Measurements from ENCODE around the gene POLDIP3.
"Not testable (repeated sequence)": the region's sequence is repeated elsewhere in the genome, so short reads cannot be mapped to it uniquely, and the experiment has no call there.

POLDIP3 gene

GRCh38 chr22:42617155-42617983 is 2.7 kb upstream of the POLDIP3 start:
- DNase-seq, result no peak

DNA sequence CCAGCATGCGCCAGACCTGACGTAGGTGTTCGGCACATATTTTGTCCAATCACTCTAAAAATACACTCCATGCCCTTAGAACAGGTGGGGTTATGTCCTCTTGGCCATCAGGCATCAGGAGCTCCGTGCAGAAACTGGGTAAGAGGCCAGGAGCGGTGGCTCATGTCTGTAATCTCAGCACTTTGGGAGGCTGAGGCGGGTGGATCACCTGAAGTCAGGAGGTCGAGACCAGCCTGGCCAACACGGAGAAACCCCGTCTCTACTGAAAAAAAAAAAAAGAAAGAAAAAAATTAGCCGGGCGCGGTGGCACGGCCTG is 1.1 kb upstream of the POLDIP3 start:
- DNase-seq, result peak in 1 of 14 donors; percentile 57

DNA sequence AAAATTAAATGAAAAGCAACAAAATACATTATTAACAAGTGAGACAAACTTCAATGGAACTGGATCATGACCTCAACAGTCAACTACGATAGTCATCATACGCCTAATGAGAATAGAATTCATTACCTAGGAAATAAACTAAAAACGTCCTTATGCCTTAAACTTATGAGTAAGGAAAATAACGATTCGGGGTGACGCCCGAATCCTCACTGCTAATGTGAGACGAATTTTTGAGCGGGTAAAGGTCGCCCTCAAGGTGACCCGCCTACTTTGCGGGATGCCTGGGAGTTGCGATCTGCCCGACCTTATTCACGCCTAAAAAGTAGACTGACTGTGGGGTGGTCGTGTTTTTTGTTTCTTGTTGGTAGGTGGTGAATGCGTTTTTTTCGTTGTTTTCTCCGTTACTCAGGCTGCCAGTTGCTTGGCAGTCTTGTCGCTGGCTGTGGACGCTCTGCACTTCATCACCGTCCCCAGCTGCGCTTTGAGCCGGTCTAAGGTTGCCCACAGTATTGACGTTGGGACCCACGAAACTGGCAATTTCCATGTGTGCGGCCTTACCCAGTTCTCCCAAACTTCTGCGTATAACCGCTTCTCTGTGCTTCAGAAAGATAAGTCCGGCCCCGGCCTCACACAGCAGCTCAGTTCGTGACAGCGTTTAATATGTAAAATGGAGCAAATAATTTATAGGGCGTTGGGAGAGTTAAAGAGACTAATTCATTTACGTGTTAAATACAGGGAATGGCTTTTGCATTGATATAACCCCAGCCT is 593 bp upstream of the POLDIP3 start:
- DNase-seq, result peak in 13 of 14 donors; percentile 24 to 95 (median 67)

DNA sequence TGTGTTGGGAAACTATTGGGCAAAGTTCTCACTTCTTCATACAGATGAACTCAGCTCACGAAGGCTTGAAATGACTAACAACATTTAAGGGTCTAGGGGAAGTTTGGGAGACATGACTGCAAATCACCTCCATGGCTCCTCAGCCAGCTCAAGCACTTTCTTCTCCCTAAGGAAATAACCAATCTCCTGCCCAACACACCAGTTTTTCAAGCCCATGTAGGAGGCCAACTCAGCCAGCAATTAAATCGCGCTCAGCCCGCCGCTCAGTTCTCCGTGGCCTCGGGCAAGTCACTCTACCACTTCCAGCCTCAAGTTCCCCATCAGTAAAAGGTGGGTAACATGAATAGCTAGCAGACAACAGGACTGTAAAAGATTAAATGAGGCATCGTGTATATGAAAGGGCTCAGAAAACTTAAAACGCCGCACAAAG is 796 bp downstream of the POLDIP3 start:
- peak in 2 of 14 donors; percentile 12 to 61 for DNase-seq

DNA sequence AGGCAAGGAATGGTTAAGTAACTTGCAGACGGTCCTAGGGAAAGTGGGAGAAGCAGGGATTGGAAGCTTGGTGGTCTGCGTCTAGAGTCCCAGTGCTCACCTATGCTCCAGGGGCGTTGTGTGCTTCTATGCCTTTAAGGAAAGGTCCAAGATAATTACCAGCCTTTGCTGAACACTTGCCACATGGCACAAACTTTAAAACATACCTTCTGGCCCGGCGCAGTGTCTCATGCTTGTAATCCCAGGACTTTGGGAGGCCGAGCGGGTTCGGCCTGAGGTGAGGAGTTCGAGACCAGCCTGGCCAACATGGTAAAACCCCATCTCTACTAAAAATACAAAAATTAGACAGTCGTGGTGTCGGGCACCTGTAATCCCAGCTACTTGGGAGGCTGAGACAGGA is 2.3 kb downstream of the POLDIP3 start:
- DNase-seq, result no peak

GRCh38 chr22:42611051-42611450 is 3.6 kb downstream of the POLDIP3 start:
- no peak for DNase-seq

- DNase-seq, result no peak
Measured at GRCh38 chr22:42610186-42610585, 4.5 kb downstream of the POLDIP3 start.

GRCh38 chr22:42608823-42609361 is 5.8 kb downstream of the POLDIP3 start:
- DNase-seq, result peak in 10 of 14 donors; percentile 7 to 75 (median 50)

- DNase-seq, result peak in 5 of 14 donors; percentile 49 to 65 (median 54)
Measured at GRCh38 chr22:42608136-42608822, 6.4 kb downstream of the POLDIP3 start.

DNA sequence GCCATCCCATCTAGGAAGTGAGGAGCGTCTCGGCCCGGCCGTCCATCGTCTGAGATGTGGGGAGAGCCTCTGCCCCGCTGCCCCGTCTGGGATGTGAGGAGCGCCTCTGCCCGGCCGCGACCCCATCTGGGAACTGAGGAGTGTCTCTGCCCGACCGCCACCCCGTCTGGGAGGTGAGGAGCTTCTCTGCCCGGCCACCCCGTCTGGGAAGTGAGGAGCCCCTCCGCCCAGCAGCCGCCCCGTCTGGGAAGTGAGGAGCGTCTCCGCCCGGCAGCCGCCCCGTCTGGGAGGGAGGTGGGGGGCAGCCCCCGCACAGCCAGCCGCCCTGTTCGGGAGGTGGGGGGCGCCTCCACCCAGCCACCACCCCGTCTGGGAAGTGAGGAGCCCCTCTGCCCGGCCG is 7.0 kb downstream of the POLDIP3 start:
- DNase-seq, result not testable (repeated sequence)

GRCh38 chr22:42604403-42604802 is 10.3 kb downstream of the POLDIP3 start:
- no peak for DNase-seq

DNA sequence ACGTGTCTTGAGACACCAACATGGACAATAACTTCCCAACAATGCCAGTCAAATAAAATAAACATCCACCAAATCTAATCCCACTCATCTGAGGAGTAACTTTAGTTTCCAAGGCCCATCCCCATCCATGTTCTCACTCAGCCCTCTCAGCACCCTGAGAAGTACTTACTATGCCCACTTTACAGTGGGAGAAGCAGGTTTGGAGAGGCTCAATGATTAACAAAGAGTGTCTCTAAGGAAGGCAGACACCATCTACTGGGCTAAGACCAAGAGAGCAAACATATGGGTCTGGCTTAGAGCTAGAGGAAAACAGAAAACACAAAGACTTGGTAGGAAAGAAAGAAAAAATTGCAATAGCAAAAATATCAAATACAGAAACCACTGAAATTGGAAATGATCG is 11.3 kb downstream of the POLDIP3 start:
- no peak for DNase-seq

DNA sequence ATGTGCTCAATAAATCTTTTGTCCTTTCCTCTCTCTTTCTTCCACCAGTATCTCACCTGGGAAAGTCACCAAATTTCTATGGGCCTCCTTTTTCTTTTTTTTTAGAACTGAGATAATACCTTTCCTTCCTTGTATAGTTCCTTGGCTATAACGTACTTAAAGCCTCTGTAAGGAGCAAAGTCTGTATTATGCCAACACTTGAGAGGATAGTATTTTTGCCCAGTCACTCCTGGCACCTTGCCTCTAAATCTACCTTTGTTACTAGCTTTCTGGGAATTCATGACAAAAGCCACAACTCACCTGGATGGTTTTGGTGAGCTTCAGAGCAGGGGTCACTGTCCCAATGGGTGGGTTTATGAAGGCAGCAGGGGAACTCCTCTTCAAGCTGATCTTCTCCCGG is 12.2 kb downstream of the POLDIP3 start:
- no peak for DNase-seq

DNA sequence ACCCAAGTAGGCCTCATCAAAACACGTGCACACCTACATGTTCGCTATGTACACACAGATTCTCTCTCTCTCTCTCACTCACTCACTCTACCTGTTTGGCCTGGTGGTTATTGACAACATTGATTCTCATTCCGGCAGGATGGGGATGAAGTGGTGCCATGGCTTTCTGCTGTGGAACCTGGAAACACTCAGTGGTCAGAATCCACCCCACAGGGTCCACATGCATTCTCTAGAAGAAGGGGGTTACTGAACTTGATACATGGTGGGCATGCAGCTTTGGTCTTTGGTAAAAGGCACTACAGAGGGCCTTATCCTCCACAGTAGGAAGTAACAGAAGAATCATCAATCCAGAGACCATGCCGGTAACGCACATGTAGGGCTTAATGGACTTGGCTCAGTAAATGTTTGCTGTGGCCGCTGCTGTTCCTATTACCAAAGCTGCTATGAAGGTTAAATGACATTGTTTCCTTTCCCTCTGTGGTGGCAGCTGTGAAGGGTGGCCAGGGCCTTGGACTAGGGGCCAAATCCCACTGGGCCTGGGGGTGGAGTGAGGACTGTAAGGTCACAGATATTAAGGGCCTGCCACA is 12.7 kb downstream of the POLDIP3 start:
- no peak for DNase-seq

DNA sequence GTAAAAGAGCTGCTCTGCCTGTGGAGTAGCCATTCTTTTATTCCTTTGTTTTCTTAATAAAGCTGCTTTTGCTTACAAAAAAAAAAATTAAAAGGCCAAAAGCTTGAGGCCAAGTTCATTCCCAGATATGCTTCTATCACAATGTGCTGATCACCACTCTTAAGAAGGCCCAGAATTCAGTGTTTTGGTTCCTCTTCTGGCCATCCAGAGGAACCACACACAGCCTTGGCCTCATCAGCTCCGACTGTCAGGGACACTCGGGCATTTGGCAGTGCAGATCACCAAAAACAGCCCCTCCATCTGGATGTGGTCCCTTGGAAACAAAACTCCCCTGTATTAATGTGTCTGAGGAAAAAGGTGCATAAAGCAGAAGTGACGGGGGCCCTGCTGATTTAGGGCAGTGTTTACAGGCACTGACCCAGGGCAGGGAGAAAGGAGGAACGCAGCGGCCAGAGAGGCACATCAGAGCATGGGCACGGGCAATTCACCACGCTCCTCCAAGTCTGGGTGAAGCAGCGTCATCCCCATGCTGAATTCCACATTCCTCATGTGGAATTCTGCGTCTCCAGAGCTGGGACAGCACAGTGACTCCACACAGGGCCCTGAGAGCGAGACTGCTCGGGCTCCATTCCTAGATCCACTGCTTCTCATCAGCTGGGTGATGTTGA is 17.7 kb downstream of the POLDIP3 start:
- DNase-seq, result no peak

DNA sequence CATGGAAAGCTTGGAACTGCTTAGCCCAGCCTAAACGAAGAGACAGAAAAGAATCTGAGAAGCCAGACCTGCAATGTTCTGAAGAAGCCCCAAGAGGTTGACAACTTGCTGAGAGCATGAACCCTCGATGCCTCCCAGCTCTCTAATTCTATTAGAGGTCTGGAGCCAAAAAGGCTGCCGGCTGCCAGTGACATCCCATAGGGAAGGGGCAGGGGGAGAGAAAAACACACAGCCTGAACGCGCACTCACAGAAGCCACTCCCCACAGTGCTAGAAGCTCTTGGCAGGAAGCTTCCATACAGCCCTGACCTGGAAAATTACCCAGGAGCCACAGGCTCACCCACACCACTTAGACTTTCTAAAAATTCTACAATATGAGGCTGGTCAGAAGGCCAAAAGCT is 18.3 kb downstream of the POLDIP3 start:
- DNase-seq, result peak in 1 of 14 donors; percentile 38

DNA sequence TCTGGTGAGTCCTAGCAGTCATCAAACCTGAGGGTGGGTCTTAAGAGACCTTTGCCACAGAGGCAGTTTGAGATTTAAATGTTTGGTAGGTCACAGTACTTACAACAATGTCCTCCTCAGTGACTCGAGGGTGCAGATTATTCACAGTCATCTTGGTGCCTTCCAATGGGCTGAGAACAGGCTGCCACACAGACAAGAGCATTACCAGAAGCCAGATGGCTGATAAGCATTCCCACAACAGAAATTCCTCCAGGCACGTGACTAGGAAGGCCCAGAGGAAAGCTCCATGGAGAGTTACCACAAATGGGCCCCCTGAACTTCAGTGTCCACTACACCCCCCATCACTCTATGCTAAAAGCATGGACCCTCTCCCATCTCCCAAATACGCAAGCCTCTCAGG is 19.2 kb downstream of the POLDIP3 start:
- DNase-seq, result no peak

- DNase-seq, result no peak
Measured at GRCh38 chr22:42591987-42592386, 22.7 kb downstream of the POLDIP3 start.

DNA sequence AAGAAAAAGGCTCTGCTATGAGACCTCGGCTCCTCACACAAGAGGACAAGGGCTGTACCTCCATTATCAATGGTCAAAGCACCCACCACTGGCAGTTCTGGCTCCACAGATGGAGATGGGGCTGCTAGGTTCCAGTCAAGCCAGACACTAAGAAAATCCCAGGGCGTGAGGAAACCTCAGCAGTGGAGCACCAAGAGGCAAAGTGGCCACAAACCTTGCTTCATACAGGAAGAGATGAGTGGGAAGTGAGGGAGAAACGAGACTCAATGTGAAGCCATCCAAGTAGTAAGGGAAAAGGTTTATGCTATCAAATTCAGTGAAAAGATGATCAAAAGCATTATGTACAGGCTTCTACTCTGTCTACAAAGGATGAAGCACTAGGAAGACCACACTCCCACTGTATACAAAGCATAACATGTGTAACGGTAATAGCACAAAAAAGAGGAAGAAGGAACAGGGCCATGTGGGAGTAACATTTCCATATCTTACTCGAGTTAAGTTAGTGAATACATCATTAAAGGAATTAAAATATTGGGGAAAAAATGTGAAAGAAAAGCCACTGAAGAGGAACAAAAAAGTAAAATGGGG is 27.0 kb downstream of the POLDIP3 start:
- DNase-seq, result no peak

DNA sequence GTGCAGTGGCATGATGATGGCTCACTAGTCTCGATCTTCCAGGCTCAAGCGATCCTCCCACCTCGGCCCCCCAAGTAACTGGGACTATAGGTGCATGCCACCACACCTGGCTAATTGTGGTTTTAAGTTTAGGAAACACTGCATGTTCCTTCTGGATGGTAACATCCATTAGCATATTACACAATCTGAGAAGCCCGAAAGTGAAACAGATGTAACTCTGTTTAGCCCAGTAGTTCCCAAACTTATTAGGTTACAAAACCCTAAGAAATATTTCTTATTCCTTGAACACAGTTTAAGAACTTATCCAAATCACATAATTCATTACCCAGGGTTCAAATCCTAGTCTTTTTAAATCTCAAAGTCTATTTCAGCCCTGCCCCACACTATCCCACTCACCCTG is 28.3 kb downstream of the POLDIP3 start:
- DNase-seq, result no peak

DNA sequence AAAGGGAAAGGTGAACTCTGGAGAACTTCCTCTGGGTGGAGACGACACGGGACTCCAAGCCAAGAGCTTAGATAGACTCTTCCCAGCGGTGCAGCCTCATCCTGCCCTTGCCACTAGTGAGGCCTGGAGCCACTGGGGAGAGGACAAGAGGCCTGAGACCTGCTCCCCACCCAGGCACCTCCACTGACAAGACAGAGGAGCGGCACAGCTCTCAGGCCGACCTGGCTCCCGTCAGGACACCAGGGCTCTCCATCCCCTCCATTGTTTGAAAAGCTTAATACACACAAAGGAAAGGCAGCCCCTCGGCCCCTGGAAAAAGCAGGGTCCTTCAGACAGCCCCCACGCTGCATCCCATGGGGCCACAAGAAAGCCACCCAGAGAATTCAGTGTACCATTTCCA is 29.6 kb downstream of the POLDIP3 start:
- no peak for DNase-seq
